Transverse colon (tissue), 4 donors: ENCODE measurements around the gene FAM120B. TPM values are rescaled to one million over a fixed set of nuclear protein-coding genes. Genes with fewer than 3 reads are reported as not detected.

ENCODE experiments used
- DNase-seq: peaks from one replicate; pipeline ENCODE4 v3.0.0-alpha.2; 2019
- H3K27ac ChIP-seq, 4 donors: fragments of 200-600 bp; sonication (generic); 2 replicates each; pipeline ENCODE4 v1.5.1; 2016 to 2018; ENCODE audit warnings: inconsistent platforms in 4 of 4
- H3K27me3 ChIP-seq: fragments of 200-600 bp; sonication (generic); 2 replicates; pipeline ENCODE4 v1.5.1; 2017; ENCODE audit warnings: inconsistent platforms
- H3K36me3 ChIP-seq, 4 donors: fragments of 200-600 bp; sonication (generic); 2 replicates each; pipeline ENCODE4 v1.5.1; 2017 to 2019; ENCODE audit warnings: inconsistent platforms in 4 of 4
- H3K4me1 ChIP-seq, 4 donors: fragments of 200-600 bp; sonication (generic); 2 replicates each; pipeline ENCODE4 v1.5.1; 2017 to 2020; ENCODE audit warnings: inconsistent platforms in 4 of 4
- H3K4me3 ChIP-seq, 4 donors: fragments of 200-600 bp; sonication (generic); 1 replicate in 1 of 4; 2 replicates in 3 of 4; pipeline versions ENCODE4 v1.5.1 to v1.6.1; 2017 to 2019; ENCODE audit warnings: inconsistent platforms in 4 of 4
- H3K9me3 ChIP-seq, 2 donors: fragments of 200-600 bp; sonication (generic); 2 replicates each; pipeline ENCODE4 v1.5.1; 2017 to 2019; ENCODE audit warnings: inconsistent platforms in 2 of 2
- CTCF ChIP-seq, 5 experiments: fragments of 200-600 bp in 3 of 5; fragments of 450-650 bp in 2 of 5; sonication (generic) in 3 of 5; IDR thresholded peaks; 1 replicate in 2 of 5; 2 replicates in 3 of 5; pipeline ENCODE4 v1.5.1; 2016 to 2017; ENCODE audit warnings: antibody characterized with exemption in 5 of 5, inconsistent platforms in 3 of 5, mild to moderate bottlenecking in 2 of 5, moderate library complexity in 1 of 5
- EP300 ChIP-seq: sonication (generic); formaldehyde crosslinking; IDR thresholded peaks from one replicate; pipeline ENCODE4 v1.6.1; 2017; ENCODE audit warnings: antibody characterized with exemption, low read depth
- POLR2A ChIP-seq: fragments of 450-650 bp; IDR thresholded peaks from one replicate; pipeline ENCODE4 v1.6.1; 2016; ENCODE audit warnings: antibody characterized with exemption, mild to moderate bottlenecking, moderate library complexity
- POLR2AphosphoS5 ChIP-seq, 3 donors: sonication (generic); formaldehyde crosslinking; IDR thresholded peaks; one replicate each; pipeline ENCODE4 v1.6.1; 2016; ENCODE audit warnings: antibody characterized with exemption in 3 of 3
- WGBS, 2 donors: methylation state at CpG; one replicate each; pipeline ENCODE4 v1.1.5; 2018; ENCODE audit warnings: low coverage in 1 of 2; 5-methylcytosine and 5-hydroxymethylcytosine counted together
- in situ Hi-C, 4 donors: fragments of 200-750 bp; cut with MboI; loops; one replicate each; pipeline versions ENCODE4 v1.15.0 to v1.15.1; 2017; ENCODE audit warnings: low sequenced_read_pairs in 3 of 4, low pct_ligation_motif_present in 1 of 4, low pct_unique_long_range_greater_than_20kb in 1 of 4
- intact Hi-C: fragments of 100-400 bp; cut with DNase I; formaldehyde crosslinking; loops from one replicate; pipeline ENCODE4 v1.15.1; 2023; ENCODE audit warnings: low total_unique reads
- total RNA-seq, 4 donors: library from RNA; depleted of rRNA; stranded (reverse); fragments of >200 nt; gene quantifications; one replicate each; pipeline ENCODE4 v1.1.0, GENCODE V29; 2016

The FAM120B gene
- total RNA-seq, 4 donors from 2014 or later, result 24.7 to 35.9 (median 26.7) TPM

GRCh38 chr6:170344631-170345576 lies 38.3 kb downstream of the FAM120B start:
- no peak for DNase-seq

GRCh38 chr6:170345662-170346061 lies 39.1 kb downstream of the FAM120B start:
- WGBS, 2 donors, result 95 to 100% methylated on average over 1 to 3 of the region's 3 CpGs
- peaks cover 0 to 26% (median 5%) of the 10 kb centered on the region in 4 donors for H3K36me3 ChIP-seq
- no peak for TF ChIP-seq POLR2A
- TF ChIP-seq POLR2AphosphoS5 (IDR thresholded peaks at IDR 0.05), result no peak
- TF ChIP-seq EP300, result no peak
- no peak for TF ChIP-seq CTCF (IDR thresholded peaks at IDR 0.05)
- H3K9me3 ChIP-seq, result no peaks in the 10 kb centered on the region
- intact Hi-C loops, result no loop called here
- in situ Hi-C loops, result no loop called here
- no peak overlapping the region for H3K27ac ChIP-seq
- H3K4me3 ChIP-seq, result no peak overlapping the region
- DNase-seq, result no peak
- H3K4me1 ChIP-seq, result peaks cover 0 to 7% (median 0%) of the 10 kb centered on the region in 4 donors
- no peaks in the 10 kb centered on the region for H3K27me3 ChIP-seq

More at GRCh38 chr6:170344631-170345576, 38.3 kb downstream of the FAM120B start:
- H3K27me3 ChIP-seq, result no peaks in the 10 kb centered on the region
- peaks cover 0 to 19% (median 1%) of the 10 kb centered on the region in 4 donors for H3K36me3 ChIP-seq
- TF ChIP-seq POLR2AphosphoS5 (IDR thresholded peaks at IDR 0.05) (no peak), CTCF (IDR thresholded peaks at IDR 0.05) (no peak), POLR2A (no peak), EP300 (no peak)
- H3K9me3 ChIP-seq, result no peaks in the 10 kb centered on the region
- peaks cover 0 to 7% (median 0%) of the 10 kb centered on the region in 4 donors for H3K4me1 ChIP-seq
- in situ Hi-C loops (no loop called here), intact Hi-C loops (no loop called here)
- no peak overlapping the region for H3K4me3 ChIP-seq
- WGBS, 2 donors, result 75 to 76% methylated on average over 6 to 10 of the region's 10 CpGs
- no peak overlapping the region for H3K27ac ChIP-seq

- Histone ChIP-seq H3K4me3 (no peak overlapping the region), H3K27ac (no peak overlapping the region), H3K27me3 (no peaks in the 10 kb centered on the region), H3K9me3 (no peaks in the 10 kb centered on the region), H3K36me3 (peaks cover 0 to 34% (median 7%) of the 10 kb centered on the region in 4 donors), H3K4me1 (peaks cover 0 to 7% (median 0%) of the 10 kb centered on the region in 4 donors)
- in situ Hi-C loops, result no loop called here
- intact Hi-C loops, result no loop called here
- no peak for DNase-seq
- 58 to 88% methylated on average over 2 of the region's 2 CpGs for WGBS, 2 donors
- no peak for TF ChIP-seq CTCF (IDR thresholded peaks at IDR 0.05)
- no peak for TF ChIP-seq EP300
- TF ChIP-seq POLR2A, result no peak
- TF ChIP-seq POLR2AphosphoS5 (IDR thresholded peaks at IDR 0.05), result no peak
Observed at GRCh38 chr6:170346649-170347048, 40.1 kb downstream of the FAM120B start.

GRCh38 chr6:170347091-170347490 lies 40.5 kb downstream of the FAM120B start:
- Histone ChIP-seq H3K4me1 (peaks cover 0 to 7% (median 0%) of the 10 kb centered on the region in 4 donors), H3K4me3 (no peak overlapping the region), H3K27me3 (no peaks in the 10 kb centered on the region), H3K36me3 (peaks cover 0 to 39% (median 7%) of the 10 kb centered on the region in 4 donors), H3K9me3 (no peaks in the 10 kb centered on the region), H3K27ac (no peak overlapping the region)
- TF ChIP-seq POLR2AphosphoS5 (IDR thresholded peaks at IDR 0.05), result no peak
- DNase-seq, result no peak
- intact Hi-C loops (no loop called here), in situ Hi-C loops (no loop called here)
- 62 to 68% methylated on average over 4 of the region's 4 CpGs for WGBS, 2 donors
